Hematopoietic multipotent progenitor cell treated with erythropoietin and hydrocortisone succinate and interleukin-3 and kit ligand, for 15 days (in vitro differentiated cells): ENCODE results near the gene COL19A1.
"Not testable (repeated sequence)": the region's sequence is repeated elsewhere in the genome, so short reads cannot be mapped to it uniquely, and the experiment has no call there.

Experiments used
- DNase-seq: peaks from one replicate; pipeline ENCODE4 v3.0.0-alpha.2; 2015; ENCODE audit warnings: low spot score

COL19A1 gene

DNA sequence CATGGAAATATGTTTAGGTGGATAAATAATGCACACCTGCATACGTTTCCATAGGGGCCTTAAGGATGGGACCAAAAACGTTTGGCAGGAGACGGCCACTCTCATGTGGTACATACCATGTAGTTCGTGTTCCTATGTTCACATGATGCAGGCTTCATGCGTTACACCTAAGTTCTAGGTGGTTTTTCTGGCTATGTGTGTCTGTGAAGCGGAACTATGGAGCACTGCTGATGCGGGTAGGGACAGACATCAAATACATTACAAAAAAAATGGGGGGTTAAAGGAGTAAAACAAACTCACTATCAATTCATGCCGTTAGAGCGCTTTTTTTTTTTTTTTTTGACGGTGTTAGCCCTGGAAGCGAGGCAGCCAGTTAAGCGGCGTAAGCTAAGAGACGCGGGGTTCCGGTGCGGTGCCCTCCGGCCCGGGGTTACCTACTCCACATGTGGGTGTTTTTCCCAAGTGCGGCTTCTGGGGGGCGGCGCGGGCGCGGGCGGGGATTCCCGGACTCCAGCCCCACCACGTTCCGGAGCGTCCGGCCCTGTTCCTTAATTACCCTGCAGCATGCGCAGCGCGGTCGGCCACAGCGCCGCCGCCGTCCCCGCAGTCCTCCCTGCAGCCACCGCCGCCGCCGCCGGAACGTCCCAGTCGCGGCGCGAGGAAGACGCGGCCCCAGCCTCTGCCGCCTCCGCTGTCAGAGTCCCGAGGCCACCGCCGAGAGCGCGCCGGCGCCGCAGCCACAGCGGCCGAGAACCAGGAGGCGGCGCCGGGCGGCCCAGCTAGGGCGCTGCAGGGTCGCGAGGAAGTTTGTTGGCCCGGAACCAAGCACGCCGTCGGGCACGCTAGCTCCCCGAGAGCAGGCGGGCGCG lies 648 bp downstream of the COL19A1 start:
- DNase-seq = no peak

- no peak for DNase-seq
These were observed 1.3 kb downstream of the COL19A1 start for GRCh38 chr6:69867639-69867976.

DNA sequence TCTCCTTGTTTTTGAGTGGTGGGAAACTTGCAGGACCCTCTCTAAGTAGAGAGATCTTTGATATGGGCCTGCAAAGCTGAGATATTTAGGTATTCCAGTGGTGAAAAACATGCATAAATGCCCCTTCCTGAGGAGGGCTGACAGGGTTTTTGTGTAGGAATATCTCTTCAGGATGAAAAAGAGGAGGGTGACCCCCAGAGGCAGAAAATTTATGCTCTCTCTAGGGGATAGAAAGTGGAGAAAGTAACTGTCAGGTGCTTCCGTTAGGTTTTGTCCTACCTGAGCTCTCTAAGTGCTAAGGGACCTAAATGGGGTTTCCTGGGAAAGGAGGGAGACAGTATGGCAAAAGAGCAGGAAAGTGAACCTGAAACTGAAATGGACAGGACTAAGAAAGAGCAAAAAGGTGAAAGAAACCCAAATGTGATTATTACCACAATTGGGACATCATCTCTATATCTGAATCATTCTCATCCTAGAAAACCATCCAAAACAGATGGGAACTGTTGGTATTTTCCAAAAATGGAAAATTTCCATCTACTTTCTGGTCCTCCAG lies 2.0 kb downstream of the COL19A1 start:
- no peak for DNase-seq

- no peak for DNase-seq
These were observed 2.6 kb downstream of the COL19A1 start for GRCh38 chr6:69868961-69869360.

DNA sequence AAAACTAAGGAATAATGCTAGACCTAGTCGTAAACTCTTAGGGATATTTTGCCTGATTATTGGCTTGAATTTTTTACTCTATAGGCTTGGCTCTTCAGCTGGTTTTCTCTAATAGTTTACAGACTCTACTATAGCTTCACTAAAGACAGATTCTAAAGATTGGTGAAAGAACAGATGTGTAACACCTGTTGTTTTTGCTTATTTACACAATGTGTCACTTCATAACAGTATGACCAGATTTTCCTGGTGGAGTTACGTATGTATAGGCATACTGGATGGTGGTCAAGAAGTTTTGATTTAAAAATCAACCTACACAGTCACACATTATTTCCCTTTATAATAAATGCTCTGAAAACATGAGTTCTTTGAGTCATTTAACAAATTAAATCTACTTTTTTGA lies 4.8 kb downstream of the COL19A1 start:
- no peak for DNase-seq

DNA sequence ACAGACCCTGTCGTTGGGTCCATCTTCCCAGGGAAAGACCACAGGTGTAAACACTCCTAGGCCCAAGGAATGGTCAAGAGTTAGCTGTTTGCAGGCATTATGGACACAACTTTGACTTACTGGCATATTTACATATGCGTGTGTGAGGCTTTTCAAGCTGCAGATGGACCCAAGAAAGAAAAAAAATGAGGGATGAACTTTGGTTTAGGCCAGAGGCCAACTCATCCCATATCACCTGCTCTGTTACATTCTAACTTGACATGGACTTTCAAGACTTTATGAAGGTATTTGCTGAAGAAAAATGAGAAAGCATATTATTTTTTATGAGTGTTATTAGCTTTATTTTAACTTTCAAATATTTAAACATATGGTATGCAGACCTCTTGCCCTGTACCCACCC lies 6.9 kb downstream of the COL19A1 start:
- DNase-seq = no peak

DNA sequence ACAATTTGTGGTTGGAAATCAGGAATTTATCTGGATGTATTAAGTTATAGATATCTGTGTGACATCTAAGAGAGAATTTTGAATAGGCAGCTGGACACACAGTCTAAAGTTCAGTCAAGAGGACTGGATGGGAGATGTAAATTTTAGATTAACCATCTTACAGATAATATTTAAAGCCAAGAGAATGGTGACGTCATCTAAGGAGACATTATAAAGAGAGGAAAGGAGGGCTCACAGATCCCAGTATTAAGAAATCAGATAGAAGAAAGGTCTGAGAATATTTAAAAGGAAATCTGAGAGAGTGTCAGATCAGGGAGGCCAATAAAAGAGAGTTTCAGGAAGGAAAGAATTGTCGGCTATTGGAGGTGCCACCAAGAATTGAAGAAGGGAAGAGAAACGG lies 9.4 kb downstream of the COL19A1 start:
- DNase-seq = no peak

DNA sequence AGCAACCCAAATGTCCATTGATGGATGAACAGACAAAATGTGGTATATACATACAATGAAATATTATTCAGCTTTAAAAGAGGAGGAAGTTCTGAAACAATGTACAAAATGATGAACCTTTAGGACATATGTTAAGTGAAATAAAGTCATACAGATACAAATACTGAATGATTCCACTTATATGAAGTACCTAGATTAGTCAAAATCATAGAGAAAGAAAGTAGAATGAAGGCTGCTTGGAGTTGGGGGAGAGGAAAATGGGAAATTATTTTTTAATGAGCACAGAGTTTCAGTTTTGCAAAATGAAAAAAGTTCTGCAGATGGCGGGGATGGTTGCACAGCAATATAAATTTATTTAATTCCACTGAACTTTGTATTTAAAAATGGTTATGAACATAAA lies 12.4 kb downstream of the COL19A1 start:
- DNase-seq = no peak

DNA sequence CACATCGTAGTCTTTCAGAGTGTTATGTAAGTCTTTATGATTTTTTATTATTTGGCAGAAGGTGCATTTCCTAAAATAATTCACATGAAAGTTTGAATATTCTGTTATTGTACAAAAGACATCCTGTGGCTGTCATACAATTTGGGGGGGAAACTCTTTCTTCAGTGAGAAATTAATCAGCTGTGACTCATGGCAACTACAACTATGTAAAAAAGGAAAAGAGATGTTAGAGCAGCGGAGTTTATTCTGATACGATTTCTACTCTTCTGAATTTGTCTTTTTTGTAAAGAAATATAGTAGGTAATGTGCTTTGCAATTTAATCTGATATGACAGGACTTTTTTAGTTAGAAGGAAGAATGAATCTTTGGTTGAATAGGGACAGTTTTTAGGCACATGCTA lies 14.2 kb downstream of the COL19A1 start:
- no peak for DNase-seq

DNA sequence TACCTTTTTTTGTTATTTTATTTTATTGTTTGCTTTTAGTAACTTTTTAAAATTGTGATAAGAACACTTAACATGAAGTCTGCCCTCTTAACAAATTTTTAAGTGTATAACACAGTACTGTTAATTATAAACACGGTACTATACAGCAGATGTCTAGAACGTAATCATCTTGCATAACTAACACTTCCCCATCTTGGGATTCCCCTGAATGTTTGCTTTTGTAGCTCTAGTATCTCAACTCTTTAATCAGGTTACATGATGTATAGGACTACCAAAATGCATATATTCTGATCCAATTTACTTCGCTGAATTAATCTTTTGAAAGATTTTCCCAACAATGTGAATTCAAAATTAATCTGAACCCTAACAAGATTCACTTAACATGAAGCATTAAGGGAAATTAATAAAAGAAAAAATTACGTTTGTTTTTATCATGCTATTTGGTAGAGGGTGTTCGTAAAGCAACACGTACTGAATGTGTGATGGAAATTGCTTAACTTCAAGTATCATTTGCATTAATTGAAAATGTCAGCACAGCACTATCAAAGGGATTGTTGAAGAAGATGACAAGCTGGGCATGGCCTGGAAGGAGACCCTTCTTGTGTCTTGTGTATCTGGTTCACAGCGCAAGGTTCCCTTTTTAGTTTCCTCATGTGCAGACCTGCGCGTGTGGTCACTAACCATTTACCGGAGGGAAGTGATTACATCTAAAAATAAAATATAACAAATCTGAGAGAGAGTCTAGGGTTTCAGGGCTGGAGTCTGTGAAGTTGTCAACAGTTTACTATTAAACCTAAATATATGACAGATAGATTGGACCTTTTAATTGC lies 15.2 kb downstream of the COL19A1 start:
- no peak for DNase-seq

DNA sequence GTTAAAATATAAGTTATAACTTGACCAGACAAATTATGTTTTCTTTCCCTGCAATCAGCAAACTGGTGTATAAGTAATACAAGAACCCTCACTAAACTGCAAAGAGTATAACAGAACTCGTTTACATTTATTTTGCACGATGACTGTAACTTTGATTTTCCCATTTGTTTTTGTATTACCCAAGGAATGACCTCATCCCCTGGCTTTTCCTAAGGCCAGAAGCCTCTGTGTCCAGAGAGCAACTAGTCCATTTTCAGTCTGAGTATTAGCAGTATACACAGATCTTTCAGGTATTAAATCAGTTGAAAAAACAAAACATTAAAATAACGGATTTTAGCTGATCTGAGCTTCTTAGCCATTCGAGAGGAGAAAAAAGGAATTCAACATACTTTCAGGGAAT lies 17.2 kb downstream of the COL19A1 start:
- no peak for DNase-seq

GRCh38 chr6:69884231-69884630 lies 17.9 kb downstream of the COL19A1 start:
- DNase-seq = no peak

- no peak for DNase-seq
These were observed 20.7 kb downstream of the COL19A1 start for GRCh38 chr6:69887026-69887425.

- no peak for DNase-seq
These were observed 21.5 kb downstream of the COL19A1 start for GRCh38 chr6:69887714-69888345.

DNA sequence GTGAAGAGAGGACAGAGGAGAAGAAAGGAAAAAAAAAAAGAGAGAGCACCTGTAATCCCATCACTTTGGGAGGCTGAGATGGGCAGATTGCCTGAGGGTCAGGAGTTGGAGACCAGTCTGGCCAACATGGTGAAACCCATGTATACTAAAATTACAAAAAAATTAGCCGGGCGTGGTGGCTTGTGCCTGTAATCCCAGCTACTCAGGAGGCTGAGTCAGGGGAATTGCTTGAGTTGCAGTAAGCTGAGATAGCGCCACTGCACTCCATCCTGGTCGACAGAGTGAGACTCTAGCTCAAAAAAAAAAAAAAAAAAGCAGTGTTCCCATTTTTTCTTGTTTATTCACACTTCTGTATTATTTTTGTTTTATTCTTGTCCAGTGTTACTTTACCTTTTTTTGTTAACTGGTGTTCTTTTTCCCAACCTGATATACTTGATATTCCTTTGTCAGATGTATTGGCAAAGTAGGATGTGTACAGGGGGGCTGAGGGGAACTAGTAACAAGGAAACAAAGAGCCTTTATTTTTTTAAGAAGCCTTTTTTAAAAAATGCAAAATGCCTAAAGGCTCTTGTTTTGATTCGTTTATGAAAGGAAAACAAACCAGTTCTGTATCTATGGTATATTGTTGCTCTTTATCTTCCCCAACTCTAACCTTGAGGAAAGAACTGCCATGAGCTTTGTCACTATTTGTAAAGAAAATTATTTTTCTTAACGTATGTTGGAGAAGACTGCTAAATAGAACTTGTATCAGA lies 22.3 kb downstream of the COL19A1 start:
- no peak for DNase-seq

GRCh38 chr6:69889234-69889974 lies 23.0 kb downstream of the COL19A1 start:
- DNase-seq = not testable (repeated sequence)

- DNase-seq = not testable (repeated sequence)
These were observed 26.2 kb downstream of the COL19A1 start for GRCh38 chr6:69892561-69892960.

GRCh38 chr6:69893266-69893665 lies 26.9 kb downstream of the COL19A1 start:
- not testable (repeated sequence) for DNase-seq

DNA sequence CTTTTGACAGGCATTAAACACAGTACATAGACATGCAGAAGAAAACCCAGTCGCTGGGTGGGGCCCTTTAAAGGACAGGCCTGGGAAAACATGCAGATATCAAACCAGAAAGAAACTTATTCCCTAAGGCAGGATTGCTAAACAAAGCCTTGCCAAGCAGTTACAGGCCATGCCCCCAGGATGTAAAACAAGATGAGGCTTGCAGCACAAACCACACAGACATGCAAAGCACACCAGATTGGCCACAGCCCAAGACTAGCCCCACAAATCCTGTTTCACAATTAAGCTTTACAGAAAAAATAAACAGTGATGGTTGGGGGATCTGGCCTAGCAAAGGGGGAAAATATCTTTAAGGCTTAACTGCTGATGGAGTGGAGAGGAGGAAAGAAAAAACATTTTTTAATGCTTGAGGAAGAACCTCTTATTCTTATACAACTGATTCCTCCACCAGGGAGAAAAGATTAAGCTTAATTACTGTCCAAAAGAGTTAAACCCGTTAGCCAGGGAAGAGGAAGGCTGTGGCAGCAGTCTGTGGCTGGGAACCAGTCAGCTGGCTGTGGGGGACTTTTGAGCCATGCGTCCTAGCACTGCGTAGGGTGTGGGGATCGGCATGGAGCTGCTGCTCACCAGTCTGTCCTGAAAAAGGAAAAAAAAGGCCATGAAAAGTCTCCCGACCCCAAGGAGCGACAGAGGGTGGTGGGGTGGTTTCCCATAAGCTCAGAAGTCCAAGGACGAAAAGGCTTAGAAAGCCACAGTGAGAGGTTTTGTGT lies 28.4 kb downstream of the COL19A1 start:
- no peak for DNase-seq

DNA sequence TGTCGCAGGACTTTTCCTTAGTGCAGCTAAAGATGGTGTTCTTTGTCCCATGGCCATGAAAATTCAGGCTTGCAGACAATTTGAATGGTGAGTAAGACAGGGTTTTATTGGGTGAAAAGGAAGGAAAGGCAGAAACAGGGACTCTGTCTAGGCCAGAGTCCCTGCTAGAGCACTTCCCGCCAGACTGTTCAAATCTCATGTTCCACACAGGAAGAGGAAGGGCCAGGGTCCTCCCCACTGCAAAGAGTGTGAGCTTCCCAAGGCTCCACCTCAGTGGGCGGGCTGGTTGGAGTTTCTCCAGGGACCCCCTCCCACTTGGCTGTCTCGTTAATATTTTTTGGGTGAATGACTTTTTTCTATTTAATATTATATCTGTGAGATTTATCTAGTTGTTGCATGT lies 29.0 kb downstream of the COL19A1 start:
- no peak for DNase-seq
